Measurements from ENCODE around the gene BCAS1. TPM values are rescaled to one million over a fixed set of nuclear protein-coding genes. Genes with fewer than 3 reads are reported as not detected.

Gene BCAS1
- total RNA-seq, 2 donors from 2014 or later, result not detected

DNA sequence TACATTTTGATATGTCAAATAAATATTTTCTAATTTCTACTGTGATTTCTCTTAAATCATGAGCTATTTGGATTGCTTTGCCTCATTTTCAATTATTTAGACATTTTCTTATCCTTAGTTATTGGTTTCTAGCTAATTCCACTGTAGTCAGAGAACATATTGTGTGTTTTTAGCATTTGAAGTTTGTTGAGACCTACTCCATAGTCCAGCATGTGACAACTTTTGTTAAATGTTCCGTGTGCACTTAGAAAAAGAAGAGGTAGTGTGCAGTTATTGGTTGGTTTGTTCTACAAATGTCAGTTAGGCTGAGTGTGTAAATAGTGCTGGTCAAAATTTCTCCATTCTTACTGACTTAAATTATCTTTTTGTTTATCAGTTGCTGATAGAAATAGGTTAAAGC, 138.8 kb downstream of the BCAS1 start:
- H3K4me3 Mint-ChIP-seq, result no peak overlapping the region
- H3K36me3 Mint-ChIP-seq (ENCODE audit: low read depth), result no peaks in the 10 kb centered on the region
- no peaks in the 10 kb centered on the region for H3K27me3 Mint-ChIP-seq (ENCODE audit: insufficient read depth)
- no peaks in the 10 kb centered on the region for H3K36me3 ChIP-seq (ENCODE audit: control insufficient read depth, insufficient read depth, low read length)
- no peaks in the 10 kb centered on the region for H3K4me1 ChIP-seq (ENCODE audit: control insufficient read depth, insufficient read depth, low read length)
- TF ChIP-seq CTCF (conservative IDR thresholded peaks at IDR 0.05), result no peak
- H3K9me3 Mint-ChIP-seq, result no peaks in the 10 kb centered on the region
- no peak overlapping the region for H3K4me3 ChIP-seq (ENCODE audit: low read length)
- no peaks in the 10 kb centered on the region for H3K27me3 ChIP-seq (ENCODE audit: control insufficient read depth, insufficient read depth, low read length, poor library complexity, severe bottlenecking)
- 89% methylated on average over 1 of the region's 1 CpG; no CpG with 5 or more reads in 1 of the 2 experiments for WGBS, 2 experiments (ENCODE audit: insufficient coverage in 1 of 2, insufficient read length in 1 of 2)
- no peak overlapping the region for H3K27ac Mint-ChIP-seq
- H3K4me1 Mint-ChIP-seq, result peaks cover 30% of the 10 kb centered on the region
- no peak overlapping the region for H3K27ac ChIP-seq (ENCODE audit: low read depth, low read length)
- DNase-seq, result no peak
- H3K9me3 ChIP-seq (ENCODE audit: control insufficient read depth, low read length), result no peaks in the 10 kb centered on the region
- no peak overlapping the region for H3K9ac ChIP-seq (ENCODE audit: extremely low read depth, low read length, poor library complexity, severe bottlenecking)

- Mint-ChIP-seq H3K9me3 (no peaks in the 10 kb centered on the region), H3K36me3 (ENCODE audit: low read depth) (no peaks in the 10 kb centered on the region), H3K27me3 (ENCODE audit: insufficient read depth) (no peaks in the 10 kb centered on the region), H3K27ac (no peak overlapping the region), H3K4me1 (peaks cover 33% of the 10 kb centered on the region), H3K4me3 (no peak overlapping the region)
- Histone ChIP-seq H3K27me3 (ENCODE audit: control insufficient read depth, insufficient read depth, low read length, poor library complexity, severe bottlenecking) (no peaks in the 10 kb centered on the region), H3K4me3 (ENCODE audit: low read length) (no peak overlapping the region), H3K9ac (ENCODE audit: extremely low read depth, low read length, poor library complexity, severe bottlenecking) (no peak overlapping the region), H3K27ac (ENCODE audit: low read depth, low read length) (no peak overlapping the region), H3K36me3 (ENCODE audit: control insufficient read depth, insufficient read depth, low read length) (no peaks in the 10 kb centered on the region), H3K4me1 (ENCODE audit: control insufficient read depth, insufficient read depth, low read length) (no peaks in the 10 kb centered on the region), H3K9me3 (ENCODE audit: control insufficient read depth, low read length) (no peaks in the 10 kb centered on the region)
- WGBS, 2 experiments (ENCODE audit: insufficient coverage in 1 of 2, insufficient read length in 1 of 2), result 65 to 70% methylated on average over 1 to 2 of the region's 3 CpGs
- peak; percentile 2 for DNase-seq
- no peak for TF ChIP-seq CTCF (conservative IDR thresholded peaks at IDR 0.05)
Observed at GRCh38 chr20:53930651-53931504, 139.5 kb downstream of the BCAS1 start.

DNA sequence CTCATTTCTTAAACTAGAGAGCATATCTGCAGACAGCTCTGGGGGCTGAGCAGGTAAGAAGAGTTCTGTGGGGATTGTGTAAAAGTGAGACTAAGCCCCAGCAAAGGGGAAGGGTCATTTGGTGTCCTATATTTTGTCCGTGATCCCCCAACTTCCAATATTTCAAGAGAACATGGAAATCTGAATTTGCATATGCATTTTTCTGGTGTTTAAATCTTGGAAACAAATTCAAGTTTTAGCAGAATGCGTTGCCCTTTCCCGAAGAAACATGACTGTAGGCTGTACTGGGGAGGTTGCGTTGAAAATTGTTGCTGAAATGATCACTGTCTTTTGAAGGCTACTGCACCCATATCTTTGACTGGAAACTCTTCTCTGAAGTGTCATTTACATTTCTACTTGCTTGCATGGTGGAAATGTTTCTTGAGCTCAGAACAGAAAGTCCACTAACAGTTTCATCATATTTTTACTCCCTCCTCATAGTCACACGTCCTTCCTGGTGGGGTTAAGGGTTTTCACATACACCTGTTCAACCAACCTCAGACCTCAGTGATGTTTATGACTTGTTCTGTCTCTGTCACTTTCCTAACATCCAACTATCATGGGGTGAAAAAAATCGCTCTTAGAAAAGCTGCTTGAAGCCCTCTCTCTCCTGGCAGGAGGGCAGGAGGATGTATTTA, 140.3 kb downstream of the BCAS1 start:
- no peaks in the 10 kb centered on the region for H3K36me3 ChIP-seq (ENCODE audit: control insufficient read depth, insufficient read depth, low read length)
- H3K27ac ChIP-seq (ENCODE audit: low read depth, low read length), result no peak overlapping the region
- no peak overlapping the region for H3K4me3 ChIP-seq (ENCODE audit: low read length)
- peak; percentile 4 for DNase-seq
- Mint-ChIP-seq H3K4me3 (no peak overlapping the region), H3K27me3 (ENCODE audit: insufficient read depth) (no peaks in the 10 kb centered on the region), H3K27ac (no peak overlapping the region), H3K9me3 (no peaks in the 10 kb centered on the region), H3K36me3 (ENCODE audit: low read depth) (no peaks in the 10 kb centered on the region), H3K4me1 (peaks cover 27% of the 10 kb centered on the region)
- H3K9ac ChIP-seq (ENCODE audit: extremely low read depth, low read length, poor library complexity, severe bottlenecking), result no peak overlapping the region
- WGBS, 2 experiments (ENCODE audit: insufficient coverage in 1 of 2, insufficient read length in 1 of 2), result 84 to 88% methylated on average over 4 to 6 of the region's 6 CpGs
- no peaks in the 10 kb centered on the region for H3K4me1 ChIP-seq (ENCODE audit: control insufficient read depth, insufficient read depth, low read length)
- no peak for TF ChIP-seq CTCF (conservative IDR thresholded peaks at IDR 0.05)
- no peaks in the 10 kb centered on the region for H3K27me3 ChIP-seq (ENCODE audit: control insufficient read depth, insufficient read depth, low read length, poor library complexity, severe bottlenecking)
- H3K9me3 ChIP-seq (ENCODE audit: control insufficient read depth, low read length), result no peaks in the 10 kb centered on the region
